Measurements from ENCODE around the gene GPR42.
"Not testable (repeated sequence)": the region's sequence is repeated elsewhere in the genome, so short reads cannot be mapped to it uniquely, and the experiment has no call there.

GPR42 gene

DNA sequence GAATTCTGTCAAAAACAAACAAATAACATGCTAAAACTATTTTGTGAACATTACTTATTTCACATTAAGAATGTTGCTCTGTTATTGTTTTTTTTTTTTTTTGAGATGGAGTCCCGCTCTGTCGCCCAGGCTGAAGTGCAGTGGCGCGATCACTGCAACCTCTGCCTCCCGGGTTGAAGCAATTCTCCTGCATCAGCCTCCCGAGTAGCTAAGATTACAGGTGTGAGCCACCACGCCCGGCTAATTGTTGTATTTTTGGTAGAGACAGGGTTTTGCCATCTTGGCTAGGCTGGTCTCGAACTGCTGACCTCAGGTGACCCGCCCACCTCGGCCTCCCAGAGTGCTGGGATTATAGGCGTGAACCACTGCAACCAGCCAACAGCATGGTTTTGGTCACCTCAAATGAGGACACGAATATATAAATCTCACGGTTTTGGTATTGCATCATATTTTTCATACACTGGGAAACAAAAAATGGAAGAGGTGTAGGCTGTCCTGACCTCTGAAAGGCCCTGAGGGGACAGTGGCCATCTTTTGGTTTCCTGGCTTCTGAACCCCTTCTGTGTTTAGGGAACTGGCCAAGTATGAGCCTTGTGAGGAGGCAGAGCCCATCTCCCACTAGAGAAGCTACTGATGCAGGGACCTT lies 25.5 kb downstream of the GPR42 start:
- DNase-seq (ENCODE audit: low read depth), result no peak

DNA sequence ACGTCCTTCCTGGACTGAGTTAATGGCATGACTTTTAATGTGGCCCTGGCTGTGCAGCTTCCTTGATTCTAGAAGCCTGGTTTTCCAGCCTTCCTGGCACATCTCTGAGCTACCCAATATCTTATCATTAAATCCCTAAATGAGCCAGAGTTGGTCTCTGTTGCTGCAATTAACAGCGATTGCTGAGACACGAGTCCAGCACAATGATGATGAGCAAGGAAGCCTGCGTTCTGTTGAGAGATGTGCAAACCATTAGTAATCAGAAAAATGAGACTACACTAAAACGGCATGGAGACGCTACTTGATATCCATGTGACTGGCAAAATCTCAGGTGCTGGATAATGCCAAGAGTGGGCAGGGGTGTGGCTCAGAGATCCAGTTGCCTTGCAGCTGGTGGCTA lies 26.2 kb downstream of the GPR42 start:
- DNase-seq (ENCODE audit: low read depth), result no peak

DNA sequence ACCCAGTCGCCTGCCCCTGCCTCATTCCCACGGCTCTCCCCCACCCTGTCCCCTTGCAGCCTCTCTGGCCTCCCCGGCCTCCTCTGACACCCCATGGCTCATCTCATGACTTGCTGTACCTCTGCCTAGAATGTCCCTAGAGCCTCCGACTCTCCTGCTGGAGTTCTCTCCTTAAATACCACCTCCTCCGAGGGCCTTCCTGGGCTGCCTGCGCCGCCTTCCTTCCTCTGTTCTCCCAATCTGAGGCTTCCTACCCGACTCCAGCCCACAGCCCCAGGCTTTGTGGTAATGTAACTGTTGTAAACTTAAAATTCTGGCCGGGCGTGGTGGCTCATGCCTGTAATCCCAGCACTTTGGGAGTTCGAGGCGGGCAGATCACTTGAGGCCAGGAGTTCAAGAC lies 27.7 kb downstream of the GPR42 start:
- DNase-seq (ENCODE audit: low read depth), result no peak

DNA sequence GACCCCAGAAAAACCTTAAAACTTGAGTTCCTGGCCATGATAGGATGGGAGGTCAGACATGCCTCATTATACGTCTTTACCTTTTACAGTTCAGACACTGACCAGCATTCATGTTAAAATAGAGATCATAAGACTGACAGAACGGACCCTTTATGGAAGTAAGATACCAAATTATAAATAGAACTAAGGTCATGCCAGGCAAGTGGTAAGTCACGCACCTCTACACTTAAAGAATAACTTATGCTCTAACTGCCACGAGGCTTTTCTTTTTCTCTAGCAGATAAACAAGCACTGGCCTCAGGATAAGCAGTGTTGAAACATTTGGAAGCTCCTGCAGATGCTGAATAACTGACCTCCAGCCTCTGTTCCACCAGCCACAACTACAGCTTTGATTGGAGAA lies 28.4 kb downstream of the GPR42 start:
- no peak for DNase-seq (ENCODE audit: low read depth)

DNA sequence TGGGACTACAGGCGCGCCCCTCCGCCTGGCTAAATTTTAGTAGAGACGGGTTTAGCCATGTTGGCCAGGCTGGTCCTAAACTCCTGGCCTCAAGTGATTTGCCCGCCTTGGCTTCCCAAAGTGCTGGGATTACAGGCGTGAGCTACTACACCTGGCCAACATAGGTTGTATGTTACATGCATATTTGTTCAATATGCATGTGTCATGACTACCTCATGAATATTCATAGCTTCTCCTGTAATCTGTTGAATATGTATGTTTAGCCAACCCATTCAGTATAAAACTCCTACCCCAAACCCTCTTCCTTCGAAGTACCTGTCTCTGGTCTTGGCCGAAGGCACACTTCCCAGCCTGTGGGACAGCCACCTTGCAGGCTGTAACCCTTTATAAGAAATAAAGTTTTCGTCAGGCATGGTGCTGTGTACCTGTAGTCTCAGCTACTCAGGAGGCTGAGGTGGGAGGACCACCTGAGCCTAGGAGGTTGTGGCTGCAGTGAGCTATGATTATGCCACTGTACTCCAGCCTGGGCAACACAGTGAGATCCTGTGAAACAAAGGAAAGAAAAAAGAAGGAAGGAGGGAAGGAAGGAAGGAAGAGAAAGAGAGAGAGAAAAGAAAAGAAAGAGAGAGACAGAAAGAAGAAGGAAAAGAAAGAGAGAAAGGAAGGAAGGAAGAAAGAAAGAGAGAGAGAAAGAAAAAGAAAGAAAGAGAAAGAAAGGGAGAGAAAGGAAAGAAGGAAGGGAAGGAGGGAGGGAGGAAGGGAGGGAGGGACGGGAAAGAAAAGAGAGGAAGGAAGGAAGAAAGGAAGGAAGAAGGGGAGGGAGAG lies 29.3 kb downstream of the GPR42 start:
- no peak for DNase-seq (ENCODE audit: low read depth)

DNA sequence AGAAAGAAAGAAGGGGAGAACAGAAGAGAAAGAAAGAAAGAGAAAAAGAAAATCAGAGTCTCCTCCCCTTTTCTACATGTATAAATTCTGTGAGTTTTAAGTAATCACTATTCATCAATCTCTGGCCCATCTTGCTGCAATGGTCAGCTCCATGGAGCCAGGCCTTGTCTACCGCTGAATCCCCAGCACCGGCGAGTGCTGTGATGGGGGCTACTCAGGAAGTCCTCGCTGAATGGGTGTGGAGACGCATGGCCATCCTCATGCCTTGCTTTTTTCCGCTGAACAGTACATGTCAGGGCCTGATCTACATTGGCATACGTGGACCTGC lies 29.9 kb downstream of the GPR42 start:
- DNase-seq (ENCODE audit: low read depth), result no peak

DNA sequence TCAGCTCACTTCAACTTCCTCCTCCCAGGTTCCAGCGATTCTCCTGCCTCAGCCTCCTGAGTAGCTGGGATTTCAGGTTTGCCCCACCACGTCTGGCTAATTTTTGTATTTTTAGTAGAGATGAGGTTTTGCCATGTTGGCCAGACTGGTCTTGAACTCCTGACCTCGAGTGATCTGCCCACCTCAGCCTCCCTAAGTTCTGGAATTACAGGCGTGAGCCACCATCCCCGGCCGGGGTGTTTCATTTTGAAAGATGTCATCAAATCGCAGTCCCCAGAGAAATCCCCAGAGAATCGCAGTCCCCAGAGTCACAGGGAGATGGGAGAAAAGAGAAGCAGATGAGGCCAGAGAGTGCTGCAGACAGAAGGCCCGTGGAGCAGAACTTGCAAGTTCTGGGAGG lies 30.5 kb downstream of the GPR42 start:
- DNase-seq (ENCODE audit: low read depth), result not testable (repeated sequence)

DNA sequence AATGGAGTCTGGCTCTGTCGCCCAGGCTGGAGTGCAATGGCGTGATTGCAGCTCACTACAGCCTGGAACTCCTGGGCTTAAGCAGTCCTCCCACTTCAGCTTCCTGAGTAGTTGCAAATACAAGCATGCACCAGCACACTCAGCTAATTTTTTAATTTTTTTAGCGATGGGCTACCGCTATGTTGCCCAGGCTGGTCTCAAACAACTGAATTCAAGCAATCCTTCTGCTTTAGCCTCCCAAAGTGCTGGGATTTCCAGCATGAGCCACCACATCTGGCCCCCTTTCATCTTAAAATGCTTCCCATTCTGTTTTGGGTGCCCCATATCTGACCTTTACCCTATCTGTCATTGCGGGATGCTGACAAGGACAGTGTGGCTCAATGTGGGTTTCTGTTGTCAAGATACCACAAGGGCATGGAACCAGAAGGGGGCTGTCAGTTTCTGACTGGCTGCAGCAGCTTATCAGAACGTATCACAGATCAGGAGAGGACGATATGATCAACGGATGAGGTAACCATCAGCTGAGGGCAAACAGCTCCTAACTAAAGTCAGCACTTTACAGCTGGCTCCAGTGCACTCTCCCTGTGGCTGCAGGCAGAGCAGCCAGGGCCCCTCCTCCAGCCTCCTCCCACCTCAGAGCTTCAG lies 32.4 kb downstream of the GPR42 start:
- no peak for DNase-seq (ENCODE audit: low read depth)

DNA sequence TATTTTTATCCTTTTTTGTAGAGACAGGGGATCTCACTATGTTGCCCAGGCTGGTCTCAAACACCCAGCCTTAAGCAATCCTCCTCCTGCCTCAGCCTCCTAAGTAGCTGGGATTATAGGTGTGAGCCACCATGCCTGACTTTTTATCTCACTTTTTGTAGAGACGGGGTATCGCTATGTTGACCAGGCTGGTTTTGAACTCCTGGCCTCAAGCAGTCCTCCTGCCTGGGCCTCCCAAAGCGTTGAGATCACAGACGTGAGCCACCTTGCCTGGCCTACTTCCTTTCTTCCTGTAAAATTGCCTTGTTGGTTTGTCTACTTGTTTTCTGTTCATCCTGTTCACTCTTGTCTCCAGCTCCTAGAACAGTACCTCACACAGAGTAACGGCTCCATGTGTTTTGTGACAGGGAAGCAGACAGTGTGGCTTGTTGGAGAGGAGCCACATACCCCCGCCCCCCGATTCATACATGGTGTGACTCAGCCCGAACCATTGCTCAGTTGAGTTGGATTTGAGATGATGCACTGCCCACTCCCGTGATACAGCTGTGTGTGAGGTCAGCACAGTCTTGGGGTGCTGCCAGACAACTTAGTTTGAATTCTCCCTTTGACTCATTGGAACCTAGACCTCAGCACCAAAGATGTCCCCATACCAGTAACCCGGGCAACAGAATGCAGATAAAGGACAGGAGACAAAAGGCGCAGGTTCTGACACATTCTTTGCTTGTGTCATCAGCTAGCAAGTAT lies 34.2 kb downstream of the GPR42 start:
- peak; percentile 78 for DNase-seq (ENCODE audit: low read depth)

DNA sequence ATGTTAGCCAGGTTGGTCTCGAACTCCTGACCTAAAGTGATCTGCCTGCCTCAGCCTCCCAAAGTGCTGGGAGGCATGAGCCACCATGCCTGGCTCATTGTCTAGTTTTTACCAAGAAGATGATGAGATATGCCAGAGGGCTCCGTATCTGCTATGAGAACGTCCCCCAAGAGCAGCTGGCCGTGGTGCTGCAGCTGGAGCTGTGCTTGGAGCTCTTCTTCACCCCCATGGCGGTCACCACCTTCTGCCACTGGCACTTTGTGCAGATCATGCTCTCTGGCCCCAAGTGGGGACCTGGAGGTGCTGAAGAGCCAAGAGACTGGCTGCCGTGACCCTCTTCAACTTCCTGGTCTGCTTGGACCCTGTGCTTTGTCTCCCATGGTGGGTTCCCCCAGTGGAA lies 36.8 kb downstream of the GPR42 start:
- DNase-seq (ENCODE audit: low read depth), result no peak

DNA sequence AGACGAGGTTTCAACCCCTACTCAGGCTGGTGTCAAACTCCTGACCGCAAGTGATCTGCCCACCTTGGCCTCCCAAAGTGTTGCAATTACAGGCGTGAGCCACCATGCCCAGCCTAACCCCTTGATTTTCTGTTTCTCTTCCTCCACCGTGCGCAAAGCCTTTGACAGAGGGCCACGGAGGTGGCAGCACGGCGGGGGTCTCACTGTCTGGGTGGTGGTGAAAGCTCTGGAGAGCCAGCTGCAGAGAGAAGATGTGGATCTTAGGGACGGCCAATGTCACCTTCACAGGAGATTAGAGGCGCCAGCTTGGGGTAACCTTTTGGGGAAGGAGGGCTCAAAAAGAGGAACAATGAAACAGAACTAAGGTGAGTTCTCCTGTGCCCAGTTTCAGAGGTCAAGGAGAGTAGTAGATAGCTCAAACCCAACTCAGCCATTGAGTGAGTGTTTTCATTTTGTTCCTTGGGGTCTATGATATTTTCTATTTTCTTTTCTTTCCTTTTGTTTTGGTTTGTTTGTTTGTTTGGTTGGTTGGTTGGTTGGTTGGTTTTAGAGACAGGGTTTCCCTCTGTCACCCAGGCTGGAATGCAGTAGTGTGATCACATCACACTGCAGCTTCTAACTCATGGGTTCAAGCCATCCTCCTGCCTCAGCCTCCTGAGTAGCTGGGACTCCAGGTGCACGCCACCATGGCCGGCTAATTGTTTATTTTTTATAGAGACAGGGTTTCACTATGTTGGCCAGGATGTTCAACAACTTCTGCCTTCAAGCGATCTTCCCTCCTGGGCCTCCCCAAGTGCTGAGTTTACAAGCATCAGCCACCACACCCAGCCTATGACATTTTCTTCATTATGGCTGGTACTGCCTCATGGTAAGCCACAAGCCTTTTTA lies 37.7 kb downstream of the GPR42 start:
- no peak for DNase-seq (ENCODE audit: low read depth)

DNA sequence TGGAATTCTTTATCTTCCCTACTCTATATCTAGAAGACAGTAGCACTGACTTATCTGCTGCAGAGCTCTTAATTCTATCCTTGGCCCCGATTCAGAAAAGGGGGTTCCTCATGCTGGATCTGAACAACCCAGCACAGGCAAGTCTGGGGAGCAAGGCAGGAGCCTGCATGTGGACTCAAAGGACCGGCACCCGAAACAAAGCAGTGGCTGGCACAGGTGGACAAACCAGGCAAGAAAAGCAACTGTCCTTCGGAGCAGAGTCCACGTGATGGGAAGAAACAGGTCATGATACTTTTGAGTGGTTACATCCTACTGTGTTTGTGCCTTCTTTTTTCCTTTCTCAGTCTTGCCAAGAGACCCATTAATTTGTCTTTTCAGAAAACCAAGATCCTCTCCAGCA lies 38.3 kb downstream of the GPR42 start:
- DNase-seq (ENCODE audit: low read depth), result no peak

DNA sequence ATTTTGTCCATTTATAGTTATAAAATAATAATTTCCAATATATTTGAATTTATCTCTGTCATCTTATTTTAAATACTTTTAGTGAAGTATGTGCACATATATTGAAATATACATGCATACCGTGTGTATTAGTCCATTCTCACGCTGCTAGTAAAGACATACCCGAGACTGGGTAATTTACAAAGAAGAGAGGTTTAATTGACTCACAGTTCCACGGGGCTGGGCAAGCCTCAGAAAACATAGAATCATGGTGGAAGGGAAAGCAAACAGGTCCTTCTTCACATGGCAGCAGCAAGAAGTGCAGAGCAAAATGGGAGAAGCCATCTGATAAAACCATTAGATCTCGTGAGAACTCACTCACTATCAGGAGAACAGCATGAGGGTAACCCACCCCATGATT lies 39.6 kb downstream of the GPR42 start:
- DNase-seq (ENCODE audit: low read depth), result no peak

DNA sequence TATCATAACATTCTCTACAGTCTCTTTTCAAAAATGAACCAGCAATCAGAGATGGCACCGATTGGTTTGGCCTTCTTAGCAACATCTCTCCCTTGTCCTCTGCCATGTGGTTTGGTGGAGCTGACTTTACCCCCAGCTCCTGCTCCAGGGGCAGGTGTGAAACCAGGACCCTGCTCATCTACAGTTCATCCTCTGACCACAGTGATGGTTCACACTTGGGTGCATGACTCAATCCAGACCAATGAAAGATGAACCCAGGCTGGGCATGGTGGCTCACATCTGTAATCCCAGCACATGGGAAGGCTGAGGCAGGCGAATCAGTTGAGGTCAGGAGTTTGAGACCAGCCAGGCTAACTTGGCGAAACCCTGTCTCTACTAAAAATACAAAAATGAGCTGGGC lies 43.6 kb downstream of the GPR42 start:
- DNase-seq (ENCODE audit: low read depth), result no peak

DNA sequence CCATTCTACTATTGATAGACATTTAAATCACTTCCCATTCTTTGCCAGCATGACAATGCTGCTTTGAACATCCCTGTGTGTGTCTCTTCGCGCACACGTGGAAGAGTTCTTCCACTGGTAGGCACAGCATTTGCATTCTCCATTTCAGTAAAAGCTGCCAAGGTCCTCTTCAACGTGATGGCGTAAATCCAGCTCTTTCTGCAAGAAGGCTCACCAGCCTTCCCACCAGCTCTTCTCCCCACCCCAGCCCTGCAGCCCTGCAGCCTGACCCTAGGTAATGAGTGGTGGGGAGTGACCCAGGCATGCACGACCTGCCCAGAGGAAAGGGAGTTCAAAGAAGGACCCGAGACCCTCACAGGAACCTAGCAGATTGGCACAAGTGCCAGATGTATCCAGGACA lies 45.5 kb downstream of the GPR42 start:
- no peak for DNase-seq (ENCODE audit: low read depth)

DNA sequence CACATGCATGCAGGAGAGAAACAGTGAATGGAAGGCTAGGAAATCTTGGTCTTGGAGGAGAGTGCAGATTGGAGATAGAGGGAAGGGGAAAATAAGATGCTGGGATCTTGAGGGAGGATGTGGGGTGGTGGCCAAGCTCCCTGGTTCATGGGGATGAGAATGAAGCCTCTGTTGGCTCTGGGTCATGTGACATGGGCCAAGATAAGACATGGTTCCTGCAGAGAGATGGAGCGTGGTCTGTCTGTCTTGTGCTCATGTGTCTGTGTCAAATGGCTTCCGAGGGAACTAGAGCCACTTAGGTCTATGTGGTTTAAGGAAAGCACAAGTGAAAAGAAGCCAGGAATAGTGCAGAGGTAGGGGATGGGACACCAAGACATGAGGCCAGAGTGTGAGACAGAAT lies 46.4 kb downstream of the GPR42 start:
- DNase-seq (ENCODE audit: low read depth), result no peak

DNA sequence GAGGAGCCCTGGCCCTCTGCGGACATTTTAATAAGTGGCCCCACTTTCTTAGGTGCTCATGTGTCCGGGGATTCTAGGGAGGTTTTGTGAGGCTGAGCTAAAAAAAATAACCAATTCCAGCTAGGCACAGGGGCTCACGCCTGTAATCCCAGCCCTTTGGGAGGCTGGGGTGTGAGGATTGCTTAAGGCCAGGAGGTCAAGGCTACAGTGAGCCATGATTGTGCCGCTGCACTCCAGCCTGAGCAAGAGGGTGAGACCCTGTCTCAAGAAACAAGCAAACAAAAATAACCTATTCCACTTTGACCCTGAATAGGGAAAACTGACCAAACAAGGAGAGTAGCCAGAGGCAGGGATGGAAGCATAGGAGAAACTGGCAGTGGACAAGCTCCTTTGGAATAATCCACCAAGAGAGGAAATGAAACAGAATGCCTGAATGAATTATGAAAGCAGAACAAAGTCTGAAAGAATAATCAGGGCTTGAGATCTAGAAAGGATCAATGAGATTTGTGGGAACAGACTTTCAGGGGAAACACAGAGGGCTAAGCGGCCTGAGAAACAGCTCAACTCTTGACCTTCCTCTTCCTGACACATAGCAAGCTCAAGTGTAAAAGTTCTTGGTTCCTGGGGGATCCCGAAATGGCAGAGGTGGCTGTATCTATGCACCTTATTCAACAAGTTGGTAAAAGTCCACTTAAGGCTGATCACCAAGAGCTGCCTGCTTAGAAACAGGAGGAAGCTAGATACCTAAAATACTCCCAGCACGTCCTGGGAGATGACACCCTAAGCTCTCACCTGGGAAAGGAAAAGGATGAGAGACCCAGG lies 47.1 kb downstream of the GPR42 start:
- no peak for DNase-seq (ENCODE audit: low read depth)

DNA sequence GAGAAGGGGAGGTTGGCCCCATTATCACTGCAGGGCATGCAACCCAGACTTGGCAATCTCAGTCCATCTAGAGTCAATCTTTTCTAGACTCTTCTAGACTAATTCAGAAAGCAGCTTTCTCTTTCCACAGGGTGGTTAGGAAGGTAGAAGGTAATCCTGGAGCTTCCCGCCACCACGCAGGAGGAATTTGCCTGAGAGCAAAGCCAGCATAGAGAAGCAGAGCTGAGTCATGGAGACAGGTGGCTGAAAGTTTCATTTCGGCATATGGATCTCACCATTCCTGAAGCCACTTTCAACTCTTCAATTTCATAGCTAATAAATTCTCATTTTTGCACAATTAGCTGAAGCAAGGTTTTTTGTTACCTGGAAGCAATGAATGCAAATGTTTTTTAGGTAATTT lies 48.2 kb downstream of the GPR42 start:
- DNase-seq (ENCODE audit: low read depth), result no peak

DNA sequence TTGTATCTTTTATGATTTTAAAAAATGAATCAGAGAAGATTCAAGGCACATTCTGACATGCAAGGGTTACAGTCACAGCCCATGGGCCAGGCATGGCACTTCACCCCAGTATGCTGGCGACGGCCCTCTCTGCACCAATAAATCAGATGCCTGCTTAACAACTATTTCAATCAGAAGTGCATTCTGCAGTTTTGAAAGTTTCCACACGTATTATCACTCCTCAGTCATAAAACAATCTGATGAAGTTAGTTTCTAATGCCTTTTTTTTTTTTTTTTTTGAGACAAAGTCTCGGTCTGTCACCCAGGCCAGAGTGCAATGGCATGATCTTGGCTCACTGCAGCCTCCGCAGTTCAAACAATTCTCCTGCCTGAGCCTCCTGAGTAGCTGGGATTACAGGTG lies 48.9 kb downstream of the GPR42 start:
- DNase-seq (ENCODE audit: low read depth), result no peak

DNA sequence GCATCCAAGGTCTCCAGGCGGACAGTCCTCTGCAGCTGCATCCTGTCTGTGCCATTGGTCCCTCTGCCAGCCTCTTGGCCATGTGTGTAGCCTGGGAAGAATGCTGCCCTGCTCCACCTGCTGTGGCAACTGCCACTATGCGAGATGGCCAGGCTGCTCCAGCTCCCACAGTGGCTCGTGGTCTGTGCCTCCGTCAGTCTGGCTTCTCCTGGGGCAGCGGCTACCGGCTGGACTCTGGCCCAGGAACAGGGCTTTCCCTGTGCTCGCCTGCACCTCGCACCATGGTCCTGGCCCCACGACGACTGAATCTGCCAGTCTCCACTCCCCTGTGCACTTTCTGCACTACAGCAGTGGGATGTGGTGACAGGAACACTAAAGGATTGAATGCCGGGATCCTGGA lies 50.5 kb downstream of the GPR42 start:
- no peak for DNase-seq (ENCODE audit: low read depth)
